NCI-H1436 treated with DMSO at 0.1 percent for 48 hours (cell line): Measurements from ENCODE around the gene RGS7.
"Not testable (repeated sequence)": the region's sequence is repeated elsewhere in the genome, so short reads cannot be mapped to it uniquely, and the experiment has no call there.

ENCODE experiments used
- DNase-seq: peaks from one replicate; lab custom pipeline; 2025; lab: John Stamatoyannopoulos, UW

RGS7 gene

GRCh38 chr1:241138248-241138647, 218.8 kb downstream of the RGS7 start:
- no peak for DNase-seq

- DNase-seq: no peak
These were observed 220.6 kb downstream of the RGS7 start for GRCh38 chr1:241136389-241136788.

GRCh38 chr1:241131636-241132194, 225.3 kb downstream of the RGS7 start:
- no peak for DNase-seq

GRCh38 chr1:241130881-241131280, 226.1 kb downstream of the RGS7 start:
- no peak for DNase-seq

- no peak for DNase-seq
These were observed 227.6 kb downstream of the RGS7 start for GRCh38 chr1:241129207-241129960.

GRCh38 chr1:241125286-241125685, 231.7 kb downstream of the RGS7 start:
- no peak for DNase-seq

GRCh38 chr1:241118049-241118448, 239.0 kb downstream of the RGS7 start:
- no peak for DNase-seq

- DNase-seq: no peak
These were observed 241.2 kb downstream of the RGS7 start for GRCh38 chr1:241115784-241116183.

GRCh38 chr1:241114699-241115233, 242.2 kb downstream of the RGS7 start:
- DNase-seq: no peak

GRCh38 chr1:241113557-241113956, 243.4 kb downstream of the RGS7 start:
- DNase-seq: no peak

GRCh38 chr1:241109039-241109438, 248.0 kb downstream of the RGS7 start:
- no peak for DNase-seq

GRCh38 chr1:241105147-241105546, 251.9 kb downstream of the RGS7 start:
- no peak for DNase-seq

GRCh38 chr1:241102664-241103063, 254.3 kb downstream of the RGS7 start:
- no peak for DNase-seq

- no peak for DNase-seq
These were observed 255.4 kb downstream of the RGS7 start for GRCh38 chr1:241101622-241102021.

GRCh38 chr1:241097479-241097878, 259.5 kb downstream of the RGS7 start:
- DNase-seq: no peak

GRCh38 chr1:241096982-241097381, 260.0 kb downstream of the RGS7 start:
- DNase-seq: no peak

GRCh38 chr1:241095847-241096246, 261.2 kb downstream of the RGS7 start:
- no peak for DNase-seq

GRCh38 chr1:241090798-241091197, 266.2 kb downstream of the RGS7 start:
- DNase-seq: no peak

GRCh38 chr1:241089066-241089465, 267.9 kb downstream of the RGS7 start:
- not testable (repeated sequence) for DNase-seq

GRCh38 chr1:241088075-241088474, 268.9 kb downstream of the RGS7 start:
- DNase-seq: not testable (repeated sequence)

- DNase-seq: no peak
These were observed 270.3 kb downstream of the RGS7 start for GRCh38 chr1:241086686-241087085.

- DNase-seq: no peak
These were observed 273.7 kb downstream of the RGS7 start for GRCh38 chr1:241083285-241083684.

- no peak for DNase-seq
These were observed 275.5 kb downstream of the RGS7 start for GRCh38 chr1:241081473-241081872.

GRCh38 chr1:241079459-241079858, 277.5 kb downstream of the RGS7 start:
- no peak for DNase-seq
